GM19035 (cell line): ENCODE data around the gene PA2G4.
"Not testable (repeated sequence)": the region's sequence is repeated elsewhere in the genome, so short reads cannot be mapped to it uniquely, and the experiment has no call there.

Experiments
- ATAC-seq: cut with Tn5 transposase; IDR thresholded peaks from one replicate; pipeline ENCODE4 v1.9.1; 2021; ENCODE audit not compliant: unreplicated experiment

Gene PA2G4

DNA sequence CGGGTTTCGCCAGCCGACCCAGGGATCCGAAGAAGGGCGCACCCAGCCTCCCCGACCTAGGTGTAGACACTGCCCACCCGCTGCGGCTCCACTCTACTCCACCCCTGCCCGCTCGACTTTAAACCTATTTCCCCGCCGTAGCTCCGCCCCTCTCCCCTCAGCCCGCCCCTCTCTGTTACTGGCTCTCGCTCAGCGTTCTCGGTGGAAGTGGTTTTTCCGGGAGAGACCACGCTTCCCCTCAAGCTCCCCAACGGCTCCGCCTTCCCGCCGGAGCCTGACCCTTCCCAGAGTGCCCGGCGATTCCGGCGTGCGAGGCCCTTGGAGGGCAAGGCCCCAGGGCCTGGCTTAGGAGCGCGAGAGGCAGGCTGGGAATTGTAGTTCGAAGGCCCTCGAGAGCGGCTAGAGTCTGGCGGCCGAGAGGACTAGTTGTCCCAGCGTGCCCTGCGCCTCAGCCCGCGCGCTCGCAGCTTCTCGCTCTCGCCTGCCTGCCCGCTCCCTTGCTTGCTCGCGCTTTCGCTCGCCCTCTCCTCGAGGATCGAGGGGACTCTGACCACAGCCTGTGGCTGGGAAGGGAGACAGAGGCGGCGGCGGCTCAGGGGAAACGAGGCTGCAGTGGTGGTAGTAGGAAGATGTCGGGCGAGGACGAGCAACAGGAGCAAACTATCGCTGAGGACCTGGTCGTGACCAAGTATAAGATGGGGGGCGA lies at the start of gene PA2G4:
Gene PA2G4, plus strand, starts transcription at position 451 of the 706 bp plus-strand sequence. Its CDS starts 179 bp downstream, at position 630.
- peak; percentile 94 for ATAC-seq

DNA sequence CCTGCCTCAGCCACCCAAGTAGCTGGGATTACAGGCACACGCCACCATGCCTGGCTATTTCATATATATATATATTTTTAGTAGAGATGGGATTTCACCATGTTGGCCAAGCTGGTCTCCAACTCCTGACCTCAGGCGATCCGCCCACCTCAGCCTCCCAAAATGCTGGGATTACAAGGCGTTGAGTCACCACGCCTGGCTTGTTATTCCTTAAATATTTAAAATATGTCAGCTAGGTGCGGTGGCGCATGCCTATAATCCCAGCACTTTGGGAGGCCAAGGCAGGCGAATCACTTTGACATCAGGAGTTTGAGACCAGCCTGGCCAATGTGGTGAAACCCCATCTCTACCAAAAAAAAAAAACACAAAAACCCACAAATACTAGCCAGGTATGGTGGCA lies 44.4 kb upstream of the PA2G4 start:
- ATAC-seq, result not testable (repeated sequence)

DNA sequence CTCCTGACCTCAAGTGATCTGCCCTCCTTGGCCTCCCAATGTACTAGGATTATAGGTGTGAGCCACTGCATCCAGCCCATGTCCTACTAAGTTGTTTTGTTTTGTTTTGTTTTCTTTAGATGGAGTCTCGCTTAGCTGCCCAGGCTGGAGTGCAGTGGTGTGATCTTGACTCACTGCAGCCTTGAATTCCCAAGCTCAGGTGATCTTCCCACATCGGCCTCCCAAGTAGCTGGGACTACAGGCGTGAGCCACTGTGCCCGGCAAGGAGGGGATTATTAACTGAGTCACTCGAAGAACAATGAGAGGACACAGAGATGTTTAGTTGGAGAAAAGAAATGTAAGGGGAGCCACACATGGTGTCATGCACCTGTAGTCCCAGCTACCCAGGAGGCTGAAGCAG lies 42.4 kb upstream of the PA2G4 start:
- ATAC-seq, result no peak

- ATAC-seq, result no peak
Observed at GRCh38 chr12:56062996-56063395, 41.4 kb upstream of the PA2G4 start.

- no peak for ATAC-seq
Observed at GRCh38 chr12:56071648-56072047, 32.7 kb upstream of the PA2G4 start.

GRCh38 chr12:56074396-56074795 lies 30.0 kb upstream of the PA2G4 start:
- ATAC-seq, result no peak

DNA sequence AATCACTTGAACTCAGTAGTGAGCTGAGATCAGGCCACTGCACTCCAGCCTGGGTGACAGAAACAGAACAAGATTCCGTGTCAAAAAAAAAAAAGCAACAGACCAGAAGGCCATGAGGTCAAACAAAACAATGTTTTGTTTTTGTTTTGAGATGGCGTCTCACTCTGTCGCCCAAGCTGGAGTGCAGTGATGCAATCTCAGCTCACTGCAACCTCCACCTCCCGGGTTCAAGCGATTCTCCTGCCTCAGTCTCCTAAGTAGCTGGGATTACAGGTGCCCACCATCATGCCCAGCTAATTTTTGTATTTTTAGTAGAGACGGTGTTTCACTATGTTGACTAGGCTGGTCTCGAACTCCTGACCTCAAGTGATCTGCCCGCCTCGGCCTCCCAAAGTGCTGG lies 26.4 kb upstream of the PA2G4 start:
- ATAC-seq, result not testable (repeated sequence)

GRCh38 chr12:56078427-56078826 lies 25.9 kb upstream of the PA2G4 start:
- no peak for ATAC-seq

DNA sequence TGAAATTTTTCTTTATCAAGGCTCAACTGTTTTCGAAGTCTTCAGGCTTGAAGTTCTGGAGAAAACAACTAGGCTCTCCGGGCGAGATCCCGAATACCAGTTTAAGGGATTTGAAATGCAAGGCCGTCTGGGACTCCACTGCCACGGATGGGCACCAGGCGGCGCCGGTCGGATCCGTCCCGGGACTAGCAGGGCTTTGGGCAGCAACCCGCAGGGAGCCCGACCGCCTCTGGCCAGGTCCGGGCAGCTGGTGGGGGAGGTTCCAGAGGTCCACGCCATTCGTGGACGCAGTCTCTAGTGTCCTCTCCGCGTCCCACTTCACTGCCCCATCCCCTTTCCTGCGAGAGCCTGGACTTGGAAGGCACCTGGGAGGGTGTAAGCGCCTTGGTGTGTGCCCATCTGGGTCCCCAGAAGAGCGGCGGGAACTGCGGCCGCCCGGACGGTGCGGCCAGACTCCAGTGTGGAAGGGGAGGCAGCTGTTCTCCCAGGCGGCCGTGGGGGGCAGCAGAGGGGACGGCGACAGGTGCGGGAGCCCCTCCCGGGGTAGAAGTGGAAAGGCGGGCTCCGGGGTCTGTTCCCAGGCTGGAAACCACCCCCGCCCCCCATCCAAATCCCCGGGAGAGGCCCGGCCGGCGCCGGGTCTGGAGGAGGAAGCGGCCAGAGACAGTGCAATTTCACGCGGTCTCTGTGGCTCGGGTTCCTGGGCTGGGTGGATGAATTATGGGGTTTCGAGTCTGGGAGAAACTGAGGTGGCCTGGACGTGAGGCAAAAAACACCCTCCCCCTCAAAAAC lies 25.2 kb upstream of the PA2G4 start:
- ATAC-seq, result no peak

DNA sequence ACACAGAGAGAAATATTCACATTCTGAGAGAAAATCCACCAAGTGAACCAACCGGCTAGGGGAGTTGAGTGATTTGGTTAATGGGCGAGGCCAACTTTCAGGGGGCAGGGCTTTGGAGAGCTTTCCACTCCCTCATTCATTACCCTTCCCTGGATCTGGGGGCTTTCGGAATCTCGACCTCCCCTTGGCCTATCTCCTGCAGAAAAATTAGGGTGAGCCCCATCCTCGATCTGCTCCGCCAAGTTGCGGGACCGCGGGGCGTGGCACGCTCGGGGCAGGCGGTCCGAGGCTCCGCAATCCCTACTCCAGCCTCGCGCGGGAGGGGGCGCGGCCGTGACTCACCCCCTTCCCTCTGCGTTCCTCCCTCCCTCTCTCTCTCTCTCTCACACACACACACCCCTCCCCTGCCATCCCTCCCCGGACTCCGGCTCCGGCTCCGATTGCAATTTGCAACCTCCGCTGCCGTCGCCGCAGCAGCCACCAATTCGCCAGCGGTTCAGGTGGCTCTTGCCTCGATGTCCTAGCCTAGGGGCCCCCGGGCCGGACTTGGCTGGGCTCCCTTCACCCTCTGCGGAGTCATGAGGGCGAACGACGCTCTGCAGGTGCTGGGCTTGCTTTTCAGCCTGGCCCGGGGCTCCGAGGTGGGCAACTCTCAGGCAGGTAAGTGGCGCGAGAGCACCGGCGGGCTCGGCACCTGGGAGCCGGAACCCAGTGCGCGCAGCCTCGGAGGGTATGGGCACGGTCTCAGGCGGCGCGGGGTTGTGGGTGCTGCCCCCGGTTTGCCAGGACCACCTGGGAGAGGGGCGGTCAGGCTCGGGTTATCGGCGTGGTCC lies 24.4 kb upstream of the PA2G4 start, which contains the start of gene ERBB3:
Gene ERBB3, plus strand, starts transcription at position 443 of the 833 bp plus-strand sequence. Its CDS starts 136 bp downstream, at position 579.
- no peak for ATAC-seq

DNA sequence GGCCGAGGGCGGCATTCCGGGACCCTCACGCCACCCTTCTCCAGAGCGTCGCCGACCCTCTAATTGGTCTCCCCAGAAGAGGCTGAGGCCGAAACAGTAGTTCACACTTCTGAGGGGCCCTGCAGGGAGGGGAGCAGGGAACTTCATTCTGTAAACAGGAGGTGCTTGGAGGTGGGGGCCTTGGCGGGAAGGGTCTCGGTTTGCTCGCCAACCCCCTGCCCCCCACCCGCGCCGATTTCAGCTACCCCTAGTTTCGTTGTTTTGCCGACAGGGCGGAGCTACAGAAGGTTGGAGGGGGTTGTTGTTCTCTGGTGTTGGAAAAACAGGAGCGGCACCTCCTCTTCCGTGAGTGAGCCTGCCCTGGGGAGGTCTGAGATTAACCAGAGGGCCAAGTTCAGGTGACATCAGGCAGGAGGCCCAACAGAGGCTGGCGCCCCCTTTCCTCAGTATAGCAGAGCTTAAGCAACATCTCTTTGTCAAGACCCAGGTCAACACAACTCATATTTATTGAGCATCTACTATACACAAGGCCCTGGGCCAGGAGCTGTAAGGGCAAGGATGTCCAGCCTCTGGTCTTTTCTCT lies 23.7 kb upstream of the PA2G4 start:
- no peak for ATAC-seq

- ATAC-seq, result no peak
Observed at GRCh38 chr12:56081393-56082347, 22.7 kb upstream of the PA2G4 start.

GRCh38 chr12:56082382-56082781 lies 22.0 kb upstream of the PA2G4 start:
- no peak for ATAC-seq

DNA sequence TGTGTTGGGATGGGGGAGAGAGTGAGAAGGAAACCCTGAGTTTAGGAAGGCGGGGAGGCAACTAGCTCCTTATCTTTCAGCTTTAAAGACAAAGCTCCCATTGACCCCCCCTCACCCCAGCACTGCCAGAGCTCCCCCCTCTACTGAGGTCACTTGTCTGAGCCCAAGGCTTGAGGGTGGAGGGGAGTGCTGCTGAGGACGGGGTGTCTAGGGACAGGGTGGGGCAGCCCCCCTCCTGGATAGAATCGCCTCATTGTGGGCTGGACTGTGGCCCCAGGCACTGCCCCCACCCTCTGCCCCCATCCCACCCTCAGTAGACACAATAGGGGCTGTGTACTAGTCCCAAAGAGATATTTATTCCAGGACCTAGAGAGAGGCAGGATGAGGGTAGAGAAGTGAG lies 21.4 kb upstream of the PA2G4 start:
- ATAC-seq, result no peak

DNA sequence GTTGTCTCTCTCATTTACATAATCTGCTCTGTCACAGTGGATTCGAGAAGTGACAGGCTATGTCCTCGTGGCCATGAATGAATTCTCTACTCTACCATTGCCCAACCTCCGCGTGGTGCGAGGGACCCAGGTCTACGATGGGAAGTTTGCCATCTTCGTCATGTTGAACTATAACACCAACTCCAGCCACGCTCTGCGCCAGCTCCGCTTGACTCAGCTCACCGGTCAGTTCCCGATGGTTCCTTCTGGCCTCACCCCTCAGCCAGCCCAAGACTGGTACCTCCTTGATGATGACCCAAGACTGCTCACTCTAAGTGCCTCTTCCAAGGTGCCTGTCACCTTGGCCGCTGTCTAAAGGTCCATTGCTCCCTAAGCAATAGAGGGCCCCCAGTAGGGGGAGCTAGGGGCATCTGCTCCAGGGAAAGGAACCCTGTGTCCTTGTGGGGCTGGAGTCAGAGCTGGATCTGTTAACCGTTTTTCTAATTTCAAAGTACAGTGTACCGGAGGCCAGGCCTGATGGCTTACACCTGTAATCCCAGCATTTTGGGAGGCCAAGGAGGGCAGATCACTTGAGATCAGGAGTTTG lies 19.3 kb upstream of the PA2G4 start:
- no peak for ATAC-seq

GRCh38 chr12:56086096-56086495 lies 18.3 kb upstream of the PA2G4 start:
- no peak for ATAC-seq

GRCh38 chr12:56086608-56087007 lies 17.8 kb upstream of the PA2G4 start:
- no peak for ATAC-seq

- no peak for ATAC-seq
Observed at GRCh38 chr12:56087220-56087619, 17.1 kb upstream of the PA2G4 start.

DNA sequence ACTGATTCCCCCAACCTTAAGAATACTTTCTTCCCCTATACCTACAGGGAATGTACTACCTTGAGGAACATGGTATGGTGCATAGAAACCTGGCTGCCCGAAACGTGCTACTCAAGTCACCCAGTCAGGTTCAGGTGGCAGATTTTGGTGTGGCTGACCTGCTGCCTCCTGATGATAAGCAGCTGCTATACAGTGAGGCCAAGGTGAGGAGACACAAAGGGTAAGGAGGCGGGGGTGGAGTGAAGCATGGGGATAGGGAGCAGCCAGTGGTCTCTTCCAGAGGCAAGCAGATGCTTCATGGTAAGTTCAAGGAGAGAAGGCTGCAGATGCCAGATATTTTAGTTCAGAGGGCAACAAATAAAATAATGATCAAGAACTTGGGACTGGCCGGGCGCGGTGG lies 6.6 kb upstream of the PA2G4 start:
- no peak for ATAC-seq

DNA sequence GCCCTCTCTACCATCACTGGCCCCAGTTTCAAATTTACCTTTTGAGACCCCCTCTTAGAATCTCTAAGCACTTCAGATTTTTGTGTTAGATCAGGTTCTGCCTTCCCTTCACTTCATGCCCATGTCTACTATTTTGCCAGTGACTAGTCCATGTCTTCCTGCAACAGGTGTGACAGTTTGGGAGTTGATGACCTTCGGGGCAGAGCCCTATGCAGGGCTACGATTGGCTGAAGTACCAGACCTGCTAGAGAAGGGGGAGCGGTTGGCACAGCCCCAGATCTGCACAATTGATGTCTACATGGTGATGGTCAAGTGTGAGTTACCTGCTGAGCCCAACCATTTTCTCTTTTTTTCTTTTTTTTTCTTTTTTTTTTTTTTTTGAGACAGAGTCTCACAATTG lies 5.8 kb upstream of the PA2G4 start:
- ATAC-seq, result no peak
